ENCODE data around the gene PER1.
A peak's percentile ranks its signal among the peaks of the same experiment; 100 is the strongest.

Gene PER1

GRCh38 chr17:8151641-8152111 lies 528 bp downstream of the PER1 start:
- peak; percentile 91 for DNase-seq (ENCODE audit: low spot score)

- peak; percentile 96 for DNase-seq (ENCODE audit: low spot score)
Measured at GRCh38 chr17:8151120-8151640, 1.0 kb downstream of the PER1 start.

- no peak for DNase-seq (ENCODE audit: low spot score)
Measured at GRCh38 chr17:8150194-8151119, 1.7 kb downstream of the PER1 start.

DNA sequence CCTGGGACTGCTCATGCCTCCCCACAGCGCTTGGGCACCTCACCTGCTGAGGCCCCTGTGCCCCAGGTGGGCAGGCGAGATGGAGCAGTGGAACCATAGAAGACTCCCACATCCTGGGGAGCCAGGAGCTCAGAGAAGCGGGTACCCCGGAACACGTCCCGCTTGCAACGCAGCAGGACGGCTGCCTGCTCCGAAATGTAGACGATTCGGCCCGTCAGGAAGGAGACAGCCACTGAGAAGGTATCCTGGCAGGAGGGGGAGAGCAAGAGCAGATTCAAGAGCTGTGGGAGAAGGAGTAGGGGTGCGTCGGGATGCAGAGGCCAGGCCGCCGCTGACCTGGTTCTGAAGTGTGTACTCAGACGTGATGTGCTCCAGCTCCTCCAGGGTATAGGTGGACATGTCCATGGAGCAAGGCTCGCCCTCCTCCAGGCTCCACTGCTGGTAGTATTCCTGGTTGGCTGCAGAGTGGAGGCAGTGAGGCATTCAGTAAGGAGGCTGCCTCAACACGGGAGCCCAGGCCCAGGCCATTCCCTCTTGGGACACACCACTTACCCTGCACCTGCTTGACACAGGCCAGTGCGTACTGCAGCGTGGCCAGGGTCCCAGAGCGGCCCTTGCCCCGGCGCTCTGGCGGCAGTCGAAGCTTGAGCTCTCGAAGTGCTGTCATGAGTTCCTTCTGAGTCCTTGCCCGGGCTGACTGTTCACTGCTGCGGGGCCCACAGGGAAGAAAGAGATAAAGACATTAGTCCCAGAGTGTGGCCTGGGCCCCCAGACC lies 2.6 kb downstream of the PER1 start:
- DNase-seq (ENCODE audit: low spot score): no peak

DNA sequence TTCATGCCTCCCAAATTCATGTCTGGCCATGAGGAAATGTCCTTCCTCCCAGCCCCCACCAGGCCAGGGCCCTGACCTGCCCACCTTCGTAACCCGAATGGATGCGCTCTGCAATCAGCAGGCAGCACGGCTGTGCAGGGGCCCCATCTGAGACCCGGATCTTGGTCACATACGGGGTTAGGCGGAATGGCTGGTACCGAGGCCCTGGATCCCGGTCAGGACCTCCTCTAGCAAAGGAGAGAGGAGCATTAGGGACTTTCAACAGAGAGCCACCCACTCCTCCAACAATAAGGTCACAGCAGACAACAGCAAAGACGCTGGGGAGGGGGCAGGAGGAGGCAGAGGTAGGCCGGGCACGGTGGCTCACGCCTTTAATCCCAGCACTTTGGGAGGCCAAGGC lies 3.6 kb downstream of the PER1 start:
- no peak for DNase-seq (ENCODE audit: low spot score)

GRCh38 chr17:8147805-8148404 lies 4.3 kb downstream of the PER1 start:
- DNase-seq (ENCODE audit: low spot score): no peak

DNA sequence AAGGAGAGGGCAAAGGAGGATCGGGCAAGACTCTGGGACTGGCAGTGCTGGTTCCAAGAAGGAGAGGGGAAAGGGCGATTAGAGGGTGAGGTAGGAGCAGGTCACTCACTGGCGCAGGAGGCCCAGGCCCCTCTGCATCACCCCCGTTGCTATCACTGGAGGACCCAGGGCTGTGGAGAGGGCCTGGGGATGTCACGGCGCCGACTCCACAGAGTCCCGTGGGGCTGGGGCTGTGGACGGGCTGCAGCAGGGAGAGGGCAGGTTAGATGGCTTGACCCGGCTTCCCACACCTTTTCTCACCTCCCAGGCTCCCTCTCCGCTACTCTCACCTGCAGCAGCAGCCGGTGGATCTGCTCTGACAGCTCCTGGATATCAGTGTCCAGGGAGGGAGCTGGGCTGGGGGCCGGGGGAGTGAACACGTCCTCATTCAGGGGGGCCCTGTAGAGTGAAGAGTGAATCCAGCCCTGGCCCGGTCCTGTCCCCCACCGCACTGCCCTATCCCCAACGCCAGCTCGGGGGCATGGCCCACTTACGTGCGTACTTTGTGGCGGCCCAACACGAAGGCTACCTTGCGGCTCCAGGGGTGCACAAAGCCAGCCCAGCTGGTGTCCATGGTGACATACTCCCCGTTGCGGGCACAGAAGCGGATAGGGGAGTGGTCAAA lies 4.9 kb downstream of the PER1 start:
- no peak for DNase-seq (ENCODE audit: low spot score)

DNA sequence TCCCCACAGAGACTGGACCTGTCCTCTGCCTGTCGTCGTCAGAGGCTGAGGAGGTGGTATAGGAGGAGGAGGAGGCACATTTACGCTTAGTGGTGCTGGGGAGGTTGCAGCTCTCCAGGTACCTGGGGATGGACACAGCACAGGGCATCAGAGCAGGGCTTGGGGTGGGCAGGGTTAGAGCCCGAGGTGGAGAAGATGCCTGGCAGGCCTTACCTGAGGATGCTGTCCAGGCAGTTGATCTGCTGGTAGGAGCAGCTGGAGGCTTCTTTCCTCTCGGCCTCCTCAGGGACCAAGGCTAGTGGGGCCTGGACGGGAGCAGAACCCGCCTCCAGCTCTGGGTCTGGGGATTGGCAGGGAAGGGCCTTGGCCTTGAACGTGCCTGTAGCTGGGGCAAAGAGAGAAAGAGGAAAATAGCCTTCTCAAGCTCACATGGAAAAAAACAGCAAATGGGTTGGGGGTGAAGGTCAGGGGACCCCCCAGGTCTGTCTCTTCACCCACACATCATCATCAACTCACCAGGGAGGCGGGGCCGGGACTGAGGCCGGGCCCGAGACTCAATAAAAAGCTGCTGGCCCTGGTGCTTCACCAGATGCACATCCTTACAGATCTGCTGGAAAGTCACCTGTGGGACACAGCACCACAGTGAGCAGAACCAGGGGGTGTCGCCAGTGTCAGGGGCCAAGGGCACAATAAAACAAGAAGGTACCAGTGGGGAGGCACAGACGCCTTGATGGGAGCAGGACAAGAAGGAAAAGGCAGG lies 5.6 kb downstream of the PER1 start:
- DNase-seq (ENCODE audit: low spot score): no peak

DNA sequence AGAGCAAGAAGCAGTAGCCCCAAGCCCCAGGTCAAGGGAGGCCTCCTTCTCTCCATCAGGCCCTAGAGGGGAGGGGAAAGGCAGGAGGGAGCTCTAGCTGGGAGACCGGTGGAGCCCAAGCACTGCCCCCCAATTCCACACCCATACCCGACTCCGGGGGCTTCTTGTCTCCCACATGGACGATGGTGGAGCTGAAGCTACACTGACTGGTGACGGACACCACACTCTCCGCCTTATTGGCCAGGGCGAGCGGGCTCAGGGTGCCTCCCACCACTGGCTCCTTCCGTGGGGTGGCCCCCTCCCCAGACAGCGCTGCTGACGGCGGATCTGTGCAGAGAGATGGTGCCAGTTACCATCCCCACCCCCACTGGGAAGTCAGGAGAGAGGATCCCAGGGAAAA lies 6.4 kb downstream of the PER1 start:
- DNase-seq (ENCODE audit: low spot score): no peak

DNA sequence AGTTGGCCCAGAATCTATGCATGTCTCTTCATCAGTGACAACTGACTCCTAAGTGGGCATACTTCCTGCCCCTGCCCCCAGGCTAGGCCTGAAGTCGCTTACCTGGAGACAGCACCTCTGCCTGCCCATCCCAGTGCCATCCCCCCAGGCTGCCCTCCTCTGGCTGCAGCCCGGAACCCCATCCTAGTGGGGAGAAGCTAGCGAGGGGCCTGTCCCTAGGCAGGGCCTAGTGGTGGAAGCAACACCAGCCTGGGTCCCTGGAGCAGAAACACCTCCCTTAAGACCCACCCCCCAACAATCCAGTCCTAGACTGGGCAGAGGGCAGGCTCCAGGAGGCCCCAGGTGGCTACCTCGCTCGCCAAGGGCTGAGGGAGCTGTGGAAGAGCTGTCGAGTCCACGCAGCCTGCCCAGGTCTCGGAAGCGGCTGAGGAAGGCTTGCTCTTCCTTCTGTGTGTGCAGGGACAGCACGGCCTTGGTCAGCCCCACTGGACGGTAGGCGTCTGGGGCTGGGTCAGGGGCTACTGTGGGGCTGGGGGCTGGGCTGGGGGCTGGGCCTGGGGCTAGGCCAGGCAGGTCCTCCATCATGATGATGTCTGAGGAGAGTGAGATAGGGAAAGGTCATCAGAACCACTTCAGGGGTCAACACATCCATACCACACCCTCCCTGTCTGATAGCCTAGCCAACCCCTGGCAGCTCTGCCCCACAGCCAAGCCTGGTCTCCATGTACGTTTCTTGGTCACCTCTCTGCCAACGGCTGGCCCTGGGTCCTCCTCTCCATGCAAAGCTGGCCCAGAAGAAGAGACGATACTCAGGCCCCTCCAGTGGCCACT lies 7.6 kb downstream of the PER1 start:
- DNase-seq (ENCODE audit: low spot score): peak; percentile 61

GRCh38 chr17:8143581-8144400 lies 8.4 kb downstream of the PER1 start:
- DNase-seq (ENCODE audit: low spot score): peak; percentile 64

- DNase-seq (ENCODE audit: low spot score): peak; percentile 63
Measured at GRCh38 chr17:8142887-8143580, 9.2 kb downstream of the PER1 start.

GRCh38 chr17:8142158-8142886 lies 9.9 kb downstream of the PER1 start:
- peak; percentile 60 for DNase-seq (ENCODE audit: low spot score)

DNA sequence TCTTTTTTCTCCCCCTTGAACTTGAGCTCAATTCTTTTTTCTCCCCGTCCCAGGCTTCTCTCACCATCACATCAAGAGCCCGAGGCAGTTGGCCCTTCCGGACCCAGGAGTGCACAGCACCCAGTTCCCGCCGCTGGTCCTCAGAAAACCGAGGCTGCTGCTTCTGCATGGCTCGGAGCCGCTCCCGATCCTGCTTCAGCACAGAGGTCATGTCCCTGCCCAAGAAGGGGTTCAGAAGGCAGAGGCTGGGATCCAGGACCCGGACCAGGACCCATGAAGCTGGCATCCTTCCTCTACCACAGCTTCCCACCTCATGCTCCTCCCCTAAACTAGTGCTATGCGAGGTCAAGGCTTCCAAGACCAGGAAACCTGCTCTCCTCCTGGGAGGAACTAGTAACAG lies 10.5 kb downstream of the PER1 start:
- no peak for DNase-seq (ENCODE audit: low spot score)

DNA sequence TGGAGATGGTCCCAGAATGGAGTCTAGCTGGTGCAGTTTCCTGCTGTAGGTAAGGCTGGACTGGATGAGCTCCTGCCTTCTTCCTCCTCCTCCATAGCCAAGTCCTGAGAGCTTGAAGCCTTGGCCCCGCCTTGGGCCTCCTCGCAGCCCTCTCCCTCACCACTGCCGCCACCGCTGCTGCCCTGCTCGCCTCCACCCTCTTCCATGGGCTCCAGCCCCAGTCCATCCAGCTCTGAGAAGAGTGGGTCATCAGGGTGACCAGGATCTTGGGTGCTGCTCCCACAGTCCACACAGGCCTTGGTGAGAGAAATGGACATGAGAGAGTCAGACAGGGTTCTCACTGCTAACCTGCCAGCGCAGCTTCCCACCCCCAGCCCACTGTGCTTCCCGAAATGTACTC lies 11.2 kb downstream of the PER1 start:
- peak; percentile 56 for DNase-seq (ENCODE audit: low spot score)

GRCh38 chr17:8140065-8141029 lies 11.9 kb downstream of the PER1 start:
- peak; percentile 60 for DNase-seq (ENCODE audit: low spot score)
